Measurements from ENCODE around the gene FGD5.

Gene FGD5

GRCh38 chr3:14773281-14773680, 45.5 kb upstream of the FGD5 start:
- TF ChIP-seq SIN3A (IDR thresholded peaks at IDR 0.05; ENCODE audit: borderline replicate concordance, insufficient read depth, low read length) (no peak), TAF1 (IDR thresholded peaks at IDR 0.05; ENCODE audit: borderline replicate concordance, insufficient read depth, low read length) (no peak), POLR2AphosphoS5 (IDR thresholded peaks at IDR 0.05; ENCODE audit: low read depth, low read length) (no peak), FOXP2 (optimal IDR thresholded peaks at IDR 0.05; ENCODE audit: borderline replicate concordance, extremely low read depth, extremely low read length, insufficient read depth) (no peak)
- TF ChIP-seq, protein P1, sequence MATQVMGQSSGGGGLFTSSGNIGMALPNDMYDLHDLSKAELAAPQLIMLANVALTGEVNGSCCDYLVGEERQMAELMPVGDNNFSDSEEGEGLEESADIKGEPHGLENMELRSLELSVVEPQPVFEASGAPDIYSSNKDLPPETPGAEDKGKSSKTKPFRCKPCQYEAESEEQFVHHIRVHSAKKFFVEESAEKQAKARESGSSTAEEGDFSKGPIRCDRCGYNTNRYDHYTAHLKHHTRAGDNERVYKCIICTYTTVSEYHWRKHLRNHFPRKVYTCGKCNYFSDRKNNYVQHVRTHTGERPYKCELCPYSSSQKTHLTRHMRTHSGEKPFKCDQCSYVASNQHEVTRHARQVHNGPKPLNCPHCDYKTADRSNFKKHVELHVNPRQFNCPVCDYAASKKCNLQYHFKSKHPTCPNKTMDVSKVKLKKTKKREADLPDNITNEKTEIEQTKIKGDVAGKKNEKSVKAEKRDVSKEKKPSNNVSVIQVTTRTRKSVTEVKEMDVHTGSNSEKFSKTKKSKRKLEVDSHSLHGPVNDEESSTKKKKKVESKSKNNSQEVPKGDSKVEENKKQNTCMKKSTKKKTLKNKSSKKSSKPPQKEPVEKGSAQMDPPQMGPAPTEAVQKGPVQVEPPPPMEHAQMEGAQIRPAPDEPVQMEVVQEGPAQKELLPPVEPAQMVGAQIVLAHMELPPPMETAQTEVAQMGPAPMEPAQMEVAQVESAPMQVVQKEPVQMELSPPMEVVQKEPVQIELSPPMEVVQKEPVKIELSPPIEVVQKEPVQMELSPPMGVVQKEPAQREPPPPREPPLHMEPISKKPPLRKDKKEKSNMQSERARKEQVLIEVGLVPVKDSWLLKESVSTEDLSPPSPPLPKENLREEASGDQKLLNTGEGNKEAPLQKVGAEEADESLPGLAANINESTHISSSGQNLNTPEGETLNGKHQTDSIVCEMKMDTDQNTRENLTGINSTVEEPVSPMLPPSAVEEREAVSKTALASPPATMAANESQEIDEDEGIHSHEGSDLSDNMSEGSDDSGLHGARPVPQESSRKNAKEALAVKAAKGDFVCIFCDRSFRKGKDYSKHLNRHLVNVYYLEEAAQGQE (IDR thresholded peaks at IDR 0.05; ENCODE audit: insufficient read depth in 1 of 2, low read depth in 2 of 2, low read length in 2 of 2), result no peak

- TF ChIP-seq, protein P1 (IDR thresholded peaks at IDR 0.05; ENCODE audit: insufficient read depth in 1 of 2, low read depth in 2 of 2, low read length in 2 of 2), result no peak
- no peak for TF ChIP-seq POLR2AphosphoS5 (IDR thresholded peaks at IDR 0.05; ENCODE audit: low read depth, low read length)
- no peak for TF ChIP-seq SIN3A (IDR thresholded peaks at IDR 0.05; ENCODE audit: borderline replicate concordance, insufficient read depth, low read length)
- TF ChIP-seq TAF1 (IDR thresholded peaks at IDR 0.05; ENCODE audit: borderline replicate concordance, insufficient read depth, low read length), result no peak
- TF ChIP-seq FOXP2 (optimal IDR thresholded peaks at IDR 0.05; ENCODE audit: borderline replicate concordance, extremely low read depth, extremely low read length, insufficient read depth), result no peak
Observed at GRCh38 chr3:14773691-14774128, 45.1 kb upstream of the FGD5 start.

DNA sequence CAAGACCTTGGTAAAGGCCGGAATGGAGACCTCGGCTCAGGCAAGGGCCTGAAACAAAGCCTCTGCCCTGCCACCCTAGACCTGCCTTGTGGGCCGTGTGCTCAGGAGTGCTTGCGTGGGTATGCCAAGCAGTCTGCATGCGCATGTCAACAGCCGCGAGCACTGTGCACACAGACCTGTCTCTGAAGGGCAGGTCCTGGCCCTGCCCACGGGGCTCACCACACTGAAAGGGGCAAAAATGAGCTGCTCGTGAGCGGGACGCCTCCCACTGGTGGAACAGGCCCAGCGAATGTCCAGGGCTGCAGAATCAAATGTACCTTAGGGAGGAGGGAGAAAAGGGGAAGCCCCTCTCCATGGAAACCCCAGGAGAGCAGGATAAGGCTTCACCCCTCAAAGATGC, 44.3 kb upstream of the FGD5 start:
- TF ChIP-seq TAF1 (IDR thresholded peaks at IDR 0.05; ENCODE audit: borderline replicate concordance, insufficient read depth, low read length), result no peak
- TF ChIP-seq, protein P1 (IDR thresholded peaks at IDR 0.05; ENCODE audit: insufficient read depth in 1 of 2, low read depth in 2 of 2, low read length in 2 of 2), result no peak
- TF ChIP-seq POLR2AphosphoS5 (IDR thresholded peaks at IDR 0.05; ENCODE audit: low read depth, low read length), result no peak
- no peak for TF ChIP-seq FOXP2 (optimal IDR thresholded peaks at IDR 0.05; ENCODE audit: borderline replicate concordance, extremely low read depth, extremely low read length, insufficient read depth)

- TF ChIP-seq FOXP2 (optimal IDR thresholded peaks at IDR 0.05; ENCODE audit: borderline replicate concordance, extremely low read depth, extremely low read length, insufficient read depth) (no peak), POLR2AphosphoS5 (IDR thresholded peaks at IDR 0.05; ENCODE audit: low read depth, low read length) (no peak), SIN3A (IDR thresholded peaks at IDR 0.05; ENCODE audit: borderline replicate concordance, insufficient read depth, low read length) (no peak), TAF1 (IDR thresholded peaks at IDR 0.05; ENCODE audit: borderline replicate concordance, insufficient read depth, low read length) (no peak)
- TF ChIP-seq, protein P1 (IDR thresholded peaks at IDR 0.05; ENCODE audit: insufficient read depth in 1 of 2, low read depth in 2 of 2, low read length in 2 of 2), result no peak
Observed at GRCh38 chr3:14775011-14775410, 43.8 kb upstream of the FGD5 start.

- TF ChIP-seq TAF1 (IDR thresholded peaks at IDR 0.05; ENCODE audit: borderline replicate concordance, insufficient read depth, low read length) (no peak), SIN3A (IDR thresholded peaks at IDR 0.05; ENCODE audit: borderline replicate concordance, insufficient read depth, low read length) (no peak), FOXP2 (optimal IDR thresholded peaks at IDR 0.05; ENCODE audit: borderline replicate concordance, extremely low read depth, extremely low read length, insufficient read depth) (no peak), POLR2AphosphoS5 (IDR thresholded peaks at IDR 0.05; ENCODE audit: low read depth, low read length) (no peak)
- TF ChIP-seq, protein P1 (IDR thresholded peaks at IDR 0.05; ENCODE audit: insufficient read depth in 1 of 2, low read depth in 2 of 2, low read length in 2 of 2), result no peak
Observed at GRCh38 chr3:14775563-14775962, 43.2 kb upstream of the FGD5 start.

Measured in PFSK-1 (cell line).